ENCODE measurements around the gene HOXC9.

HOXC9 gene

DNA sequence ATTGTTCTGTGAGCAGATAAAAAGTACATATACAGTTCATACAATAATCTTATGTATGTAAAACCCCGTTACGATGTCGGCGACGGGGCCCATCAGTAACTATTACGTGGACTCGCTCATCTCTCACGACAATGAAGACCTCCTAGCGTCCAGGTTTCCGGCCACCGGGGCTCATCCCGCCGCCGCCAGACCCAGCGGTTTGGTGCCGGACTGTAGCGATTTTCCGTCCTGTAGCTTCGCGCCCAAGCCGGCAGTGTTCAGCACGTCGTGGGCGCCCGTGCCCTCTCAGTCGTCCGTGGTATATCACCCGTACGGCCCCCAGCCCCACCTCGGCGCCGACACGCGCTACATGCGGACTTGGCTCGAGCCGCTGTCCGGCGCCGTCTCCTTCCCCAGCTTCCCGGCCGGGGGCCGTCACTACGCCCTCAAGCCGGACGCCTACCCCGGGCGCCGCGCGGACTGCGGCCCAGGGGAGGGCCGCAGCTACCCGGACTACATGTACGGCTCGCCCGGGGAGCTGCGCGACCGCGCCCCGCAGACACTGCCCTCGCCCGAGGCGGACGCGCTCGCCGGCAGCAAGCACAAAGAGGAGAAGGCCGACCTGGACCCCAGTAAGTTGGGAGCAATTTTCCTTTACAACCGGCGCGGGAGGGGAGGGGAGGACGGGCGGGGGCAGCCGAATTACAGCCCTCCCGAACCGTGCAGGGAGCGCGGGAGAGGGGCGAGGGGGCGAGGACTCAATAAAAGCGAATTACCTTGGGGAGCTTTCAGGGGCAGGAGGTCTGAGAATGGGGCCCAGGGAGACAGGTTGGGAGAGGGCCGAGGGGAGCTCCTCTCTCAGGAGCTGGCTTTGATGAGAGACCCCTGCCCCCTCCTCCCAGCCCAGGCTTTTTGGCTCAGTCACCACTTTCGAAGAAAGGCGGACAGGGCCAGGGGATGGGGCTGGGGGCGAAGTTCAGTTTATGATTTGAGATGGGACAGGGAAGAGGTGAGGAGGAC is at the start of gene HOXC9:
Gene HOXC9 (plus strand): TSS at position 46 of the 999 bp plus-strand sequence. CDS start 28 bp downstream, at position 74.
- no peak for DNase-seq

GRCh38 chr12:53950437-53950773 is 49.6 kb upstream of the HOXC9 start:
- peak; percentile 5 for DNase-seq

- DNase-seq = no peak
These were observed 49.0 kb upstream of the HOXC9 start for GRCh38 chr12:53950789-53951576.

DNA sequence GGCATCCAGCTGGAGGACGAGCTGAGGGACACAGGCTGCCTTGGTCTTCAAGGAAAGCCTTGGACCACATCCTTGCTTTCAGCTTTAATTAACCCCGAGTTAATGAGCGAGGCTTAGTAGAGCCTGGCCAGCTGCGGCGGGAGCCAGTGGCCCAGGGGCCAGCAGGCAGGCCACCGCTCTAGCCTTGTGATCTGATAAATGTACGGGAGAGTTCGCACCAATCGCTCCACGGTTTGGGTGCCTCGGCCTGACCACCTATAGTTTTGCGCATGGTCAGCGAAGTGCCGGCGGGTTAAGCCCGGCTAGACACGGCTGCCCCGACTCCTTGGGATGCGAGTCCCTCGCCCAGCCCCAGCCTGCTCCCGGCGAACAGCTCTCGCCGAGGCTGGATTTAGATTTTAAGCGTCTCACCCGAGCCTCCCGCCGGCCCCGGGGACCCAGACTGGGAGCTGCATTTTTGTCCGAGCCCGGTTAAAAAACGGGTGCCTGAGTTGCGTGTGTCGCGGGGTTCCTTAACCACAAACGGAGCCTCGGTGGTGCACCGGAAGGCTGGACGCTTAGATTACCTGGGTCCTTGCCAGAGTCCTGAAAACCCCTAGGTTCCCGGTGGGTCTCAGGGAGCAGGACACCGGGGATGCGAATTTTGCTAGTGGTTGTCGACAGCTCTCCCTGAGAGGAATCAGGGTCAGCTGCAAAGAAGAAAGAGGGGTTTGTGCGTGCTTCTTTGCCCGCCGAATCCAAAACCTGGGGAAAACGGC is 48.2 kb upstream of the HOXC9 start:
- DNase-seq = no peak

- DNase-seq = no peak
These were observed 47.6 kb upstream of the HOXC9 start for GRCh38 chr12:53952335-53952694.

DNA sequence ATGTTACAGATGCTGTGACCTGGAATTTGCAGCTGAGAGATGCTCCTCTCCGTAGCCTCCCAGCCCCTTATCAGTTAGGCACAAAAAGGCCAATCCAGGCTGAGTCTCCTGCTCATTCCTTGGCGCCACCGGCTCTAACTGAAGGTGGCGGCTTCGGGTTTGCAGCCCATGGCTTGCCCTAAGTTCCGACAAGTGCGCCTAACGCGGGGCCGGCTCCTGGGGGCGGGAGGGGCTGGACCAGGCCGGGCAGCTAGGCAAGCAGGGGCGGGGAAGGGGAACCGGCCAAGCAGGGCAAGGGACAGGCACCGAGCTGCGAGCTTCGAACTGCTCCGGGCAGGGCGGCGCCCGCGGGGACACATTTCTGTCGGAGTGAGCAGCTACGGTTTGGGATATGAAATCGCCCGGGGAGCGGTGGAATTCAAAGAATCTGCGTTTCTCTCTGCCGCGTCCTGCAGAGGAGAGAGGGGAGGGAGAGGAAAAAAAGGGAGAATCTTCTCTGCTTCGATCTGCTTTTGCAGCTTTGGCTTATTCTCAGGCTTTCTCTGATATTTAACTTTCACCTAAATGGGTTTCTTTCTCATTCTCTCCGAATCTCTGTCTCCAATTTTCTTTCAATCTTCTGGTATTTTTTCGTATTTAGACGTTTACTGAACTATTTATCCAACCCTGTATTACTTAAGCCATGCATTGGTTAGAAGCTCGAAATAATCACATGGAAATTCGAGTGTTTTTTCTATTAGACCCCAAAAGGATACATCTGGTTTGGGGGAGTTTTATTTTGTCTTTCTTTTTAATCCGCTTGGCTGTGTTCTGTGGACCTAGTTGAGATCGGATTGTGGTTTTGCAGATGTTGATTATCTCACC is 46.9 kb upstream of the HOXC9 start:
- DNase-seq = no peak

DNA sequence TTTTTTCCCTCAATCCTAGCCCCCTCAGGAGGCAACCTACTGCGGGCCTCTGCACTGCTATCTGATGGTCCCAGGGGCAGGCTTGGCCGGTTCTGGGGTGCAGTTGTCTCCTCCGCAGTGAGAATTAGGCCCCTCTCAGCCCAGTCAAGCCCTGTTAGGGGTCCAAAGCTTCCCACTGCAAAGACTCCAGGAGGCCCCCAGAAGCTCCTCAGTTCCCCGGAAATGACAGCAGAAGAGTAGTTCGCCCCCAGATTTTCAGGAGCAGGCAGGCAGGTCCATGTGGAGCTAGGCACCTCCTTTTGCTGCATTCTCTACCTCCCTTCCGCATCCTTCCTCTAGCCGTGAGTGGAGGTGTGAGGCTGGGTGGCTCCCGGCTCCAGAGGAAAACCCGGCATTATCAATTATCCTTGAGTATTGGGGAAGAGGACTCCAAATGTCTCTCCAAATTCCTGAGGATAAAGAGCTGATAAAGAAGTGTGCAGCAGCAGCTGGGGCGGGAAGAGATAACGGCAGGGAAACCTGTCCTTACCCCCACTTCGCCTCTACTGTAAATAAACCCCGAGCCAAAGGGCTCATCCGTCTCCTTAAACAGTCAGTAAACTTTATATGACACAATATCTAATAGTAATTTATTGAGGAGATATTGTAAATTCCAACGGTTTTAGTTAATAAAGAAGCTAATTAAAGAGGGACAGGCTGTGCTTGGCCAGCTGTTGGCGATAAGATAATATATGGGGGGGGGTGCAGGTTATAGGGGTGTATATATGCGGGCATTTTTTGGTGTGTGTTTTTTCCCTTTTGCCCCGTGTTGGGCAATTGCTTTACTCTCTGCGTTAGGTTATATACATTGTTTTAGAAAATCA is 45.9 kb upstream of the HOXC9 start:
- DNase-seq = no peak

DNA sequence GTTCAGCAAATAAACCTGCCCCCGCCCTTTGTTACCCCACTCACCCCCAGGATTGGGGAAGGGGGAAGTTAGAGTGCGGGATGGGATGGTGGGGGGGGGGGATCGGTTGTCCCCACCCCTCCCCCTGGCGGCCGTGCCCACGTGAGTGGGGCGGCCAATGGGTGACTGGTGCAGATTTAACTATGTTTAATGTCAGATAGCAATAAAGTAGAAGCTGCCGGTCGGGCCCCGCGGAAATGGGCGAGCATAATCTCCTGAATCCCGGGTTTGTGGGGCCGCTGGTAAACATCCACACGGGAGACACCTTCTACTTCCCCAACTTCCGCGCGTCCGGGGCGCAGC is 45.3 kb upstream of the HOXC9 start, which contains the start of gene HOXC12:
Gene HOXC12 (plus strand): TSS at position 210 of the 342 bp plus-strand sequence. CDS start 27 bp downstream, at position 237.
- DNase-seq = no peak

GRCh38 chr12:53955036-53955775 is 44.8 kb upstream of the HOXC9 start:
- no peak for DNase-seq

- no peak for DNase-seq
These were observed 44.1 kb upstream of the HOXC9 start for GRCh38 chr12:53955776-53956250.

- DNase-seq = no peak
These were observed 43.6 kb upstream of the HOXC9 start for GRCh38 chr12:53956251-53956887.

DNA sequence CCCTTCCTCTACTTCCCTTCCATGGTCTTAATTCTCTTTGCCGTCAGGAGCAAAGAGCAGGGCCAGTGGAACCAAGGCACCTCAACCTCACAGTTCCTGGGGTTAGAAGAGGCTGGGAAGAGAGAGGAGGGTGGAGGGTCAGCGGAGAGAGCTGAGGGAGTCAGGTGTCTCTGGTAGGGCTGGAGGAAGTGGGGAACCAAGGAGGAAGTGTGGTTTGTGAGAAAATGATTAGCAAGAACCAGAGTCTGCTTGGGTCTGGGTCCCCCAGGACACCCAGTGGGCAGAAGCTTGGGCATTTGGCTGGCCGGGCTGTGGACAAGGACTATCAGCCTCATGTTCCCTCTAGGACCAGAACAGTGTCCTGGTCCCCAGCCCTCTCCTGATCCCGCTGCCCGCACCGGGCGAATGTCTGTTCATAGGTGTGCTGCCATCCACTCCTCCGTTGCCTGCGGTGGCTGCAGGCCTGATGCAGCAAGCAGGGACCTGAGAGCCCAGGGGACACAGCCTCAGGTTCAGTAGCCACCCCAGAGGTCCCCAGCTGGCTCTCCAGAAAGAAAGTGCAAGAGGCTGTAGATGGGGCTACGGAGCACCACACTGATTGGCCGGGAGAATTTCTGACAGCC is 42.9 kb upstream of the HOXC9 start:
- no peak for DNase-seq

DNA sequence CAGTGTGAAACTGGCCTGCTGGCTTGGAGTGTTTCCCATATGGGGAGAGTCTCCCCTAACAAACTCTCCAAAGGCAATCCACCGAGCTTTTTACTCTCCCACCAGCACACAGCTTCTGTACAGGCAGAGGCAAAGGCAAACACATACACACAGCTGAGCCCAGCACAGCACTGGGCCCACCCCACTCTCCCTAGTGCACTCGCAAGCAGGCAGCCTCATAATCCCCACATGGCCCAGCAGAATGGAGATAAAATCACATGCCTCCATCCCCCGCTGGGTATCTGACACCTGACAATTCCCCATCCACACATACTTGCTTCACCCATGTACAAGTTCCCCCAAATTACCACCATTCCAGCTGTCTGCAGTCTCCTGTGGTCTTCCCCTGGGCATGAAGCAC is 41.8 kb upstream of the HOXC9 start:
- no peak for DNase-seq

- DNase-seq = no peak
These were observed 40.6 kb upstream of the HOXC9 start for GRCh38 chr12:53959314-53959713.

GRCh38 chr12:53960187-53961024 is 39.6 kb upstream of the HOXC9 start:
- DNase-seq = no peak

DNA sequence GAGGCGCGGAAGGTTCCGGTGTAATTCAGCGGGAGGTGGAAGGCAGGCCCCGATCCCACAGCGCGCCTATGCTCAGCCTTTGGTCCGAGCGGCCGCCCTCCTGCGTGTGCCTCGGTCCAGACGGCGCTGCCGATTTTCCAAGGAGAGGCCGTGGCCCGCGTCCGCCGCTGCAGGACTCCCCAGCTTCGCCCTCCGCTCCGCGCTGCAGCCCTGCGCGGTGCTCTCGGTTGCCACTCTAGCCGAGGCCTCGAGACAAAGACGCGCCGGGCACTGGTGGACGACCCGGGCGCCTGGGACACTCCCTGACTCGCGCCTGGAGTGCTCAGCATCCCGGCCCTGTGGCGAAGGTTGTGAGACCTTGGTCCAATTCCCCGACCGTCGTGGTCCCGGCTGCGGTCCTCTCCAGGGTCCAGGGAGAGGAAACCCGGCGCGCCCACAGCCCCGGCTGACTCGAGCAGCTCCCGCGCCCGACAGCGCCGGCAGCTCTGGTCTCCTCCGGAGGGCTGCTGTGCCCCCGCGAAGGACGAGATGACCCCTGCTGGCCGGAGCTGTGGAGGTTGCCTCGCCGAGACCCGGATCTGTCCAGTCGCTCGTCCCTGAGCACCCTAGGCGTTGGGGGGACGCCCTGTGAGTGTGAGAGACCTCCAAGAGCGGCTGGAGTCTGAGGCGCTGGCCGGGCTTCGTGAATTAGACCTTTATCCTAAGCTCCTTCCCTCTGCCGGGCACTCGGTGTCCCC is 38.8 kb upstream of the HOXC9 start:
- DNase-seq = no peak

DNA sequence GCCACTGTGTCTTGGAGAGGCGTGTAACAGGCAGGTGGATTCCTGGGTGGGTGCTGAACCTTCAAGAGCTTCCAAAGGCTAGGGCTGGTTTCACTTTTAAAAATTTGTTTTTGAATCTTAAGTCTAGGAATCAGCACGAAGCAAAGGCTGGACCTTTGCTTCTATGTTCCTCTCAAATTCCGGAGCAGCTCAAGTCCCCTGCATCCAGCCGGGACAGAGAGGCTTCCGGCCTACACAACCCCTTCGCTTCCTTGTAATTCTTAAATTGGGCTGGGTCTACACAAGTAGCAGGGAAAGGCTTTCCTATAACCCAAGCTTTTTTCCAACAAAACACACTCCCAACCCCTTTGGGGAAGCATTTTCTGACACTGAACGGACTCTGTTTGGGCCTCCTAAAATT is 37.0 kb upstream of the HOXC9 start:
- peak; percentile 22 for DNase-seq

All from DMS79 treated with DMSO at 0.1 percent for 48 hours (cell line).